Measurements from ENCODE around the gene RNU6-1. TPM values are rescaled to one million over a fixed set of nuclear protein-coding genes. Genes with fewer than 3 reads are reported as not detected.

The RNU6-1 gene
- total RNA-seq (not detected in 2 replicates), polyA plus RNA-seq (not detected in 2 replicates), polyA minus RNA-seq (not detected in 2 replicates), Bru-seq, nascent RNA (not detected), BruChase-seq, experiment 1, labeled RNA remaining after a 6-hour chase (not detected), BruChase-seq, experiment 2, labeled RNA remaining after a 2-hour chase (not detected)
- polyA plus RNA-seq (2011; cell fraction: cytosol; rRNA removed): not detected in 2 replicates
- not detected in 2 replicates for polyA plus RNA-seq (2011; cell fraction: nucleus; rRNA removed)
- polyA plus RNA-seq (2012): not detected in 2 replicates
- polyA minus RNA-seq (2011; cell fraction: cytosol; rRNA and poly(A)+ RNA removed): 1,914 TPM
- not detected in 2 replicates for polyA minus RNA-seq (2011; cell fraction: nucleus; rRNA and poly(A)+ RNA removed)
- long read RNA-seq, partial matches to known transcripts: 0 of 2 reads
- long read RNA-seq, other reads (novel, unspliced or antisense): 0 of 2 reads

- peak within 1 kb of the TSS; percentile 86 for H3K9ac ChIP-seq (replicated peaks; ENCODE audit: extremely low read depth, insufficient read depth, low read length)
- H3K4me2 ChIP-seq (ENCODE audit: insufficient read depth, low read length): peak within 1 kb of the TSS; percentile 72
- H3K9me1 ChIP-seq (replicated peaks; ENCODE audit: control insufficient read depth, extremely low read depth, insufficient read depth, low read length): no peaks in the 10 kb centered on the region
- FAIRE-seq: peak; percentile 93
- H3K4me3 ChIP-seq (replicated peaks in 1 of 3; ENCODE audit: insufficient read depth in 1 of 3, low read depth in 1 of 3, low read length in 3 of 3): peak within 1 kb of the TSS; percentile 69 to 80 (median 75)
- BruUV-seq (replicated peaks): no TSS peak
- no peaks in the 10 kb centered on the region for H3K79me2 ChIP-seq (ENCODE audit: control insufficient read depth, insufficient read depth, low read length)
- no peaks in the 10 kb centered on the region for H4K20me1 ChIP-seq (replicated peaks; ENCODE audit: control insufficient read depth, extremely low read depth, insufficient read depth, low read length)
- peak within 1 kb of the TSS; percentile 94 for H2AFZ ChIP-seq (ENCODE audit: low read depth, low read length)
- peak; percentile 85 for TF ChIP-seq POLR2AphosphoS5 (IDR thresholded peaks at IDR 0.05; ENCODE audit: insufficient read depth, low read depth, low read length)
- TF ChIP-seq FOS (IDR thresholded peaks at IDR 0.05; ENCODE audit: borderline replicate concordance, insufficient read depth, low read length): no peak
- TF ChIP-seq GATA2 (IDR thresholded peaks at IDR 0.05; ENCODE audit: insufficient read depth, insufficient read length, low read depth, low read length): no peak
- TF ChIP-seq MAX (IDR thresholded peaks at IDR 0.05; ENCODE audit: insufficient read depth, insufficient read length): peak; percentile 96
- TF ChIP-seq POLR2A (IDR thresholded peaks at IDR 0.05; ENCODE audit: low read depth, low read length): peak; percentile 85
- TF ChIP-seq, protein P1, sequence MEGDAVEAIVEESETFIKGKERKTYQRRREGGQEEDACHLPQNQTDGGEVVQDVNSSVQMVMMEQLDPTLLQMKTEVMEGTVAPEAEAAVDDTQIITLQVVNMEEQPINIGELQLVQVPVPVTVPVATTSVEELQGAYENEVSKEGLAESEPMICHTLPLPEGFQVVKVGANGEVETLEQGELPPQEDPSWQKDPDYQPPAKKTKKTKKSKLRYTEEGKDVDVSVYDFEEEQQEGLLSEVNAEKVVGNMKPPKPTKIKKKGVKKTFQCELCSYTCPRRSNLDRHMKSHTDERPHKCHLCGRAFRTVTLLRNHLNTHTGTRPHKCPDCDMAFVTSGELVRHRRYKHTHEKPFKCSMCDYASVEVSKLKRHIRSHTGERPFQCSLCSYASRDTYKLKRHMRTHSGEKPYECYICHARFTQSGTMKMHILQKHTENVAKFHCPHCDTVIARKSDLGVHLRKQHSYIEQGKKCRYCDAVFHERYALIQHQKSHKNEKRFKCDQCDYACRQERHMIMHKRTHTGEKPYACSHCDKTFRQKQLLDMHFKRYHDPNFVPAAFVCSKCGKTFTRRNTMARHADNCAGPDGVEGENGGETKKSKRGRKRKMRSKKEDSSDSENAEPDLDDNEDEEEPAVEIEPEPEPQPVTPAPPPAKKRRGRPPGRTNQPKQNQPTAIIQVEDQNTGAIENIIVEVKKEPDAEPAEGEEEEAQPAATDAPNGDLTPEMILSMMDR (IDR thresholded peaks at IDR 0.05; ENCODE audit: extremely low read depth in 1 of 2, insufficient read depth in 1 of 2, low read depth in 1 of 2, low read length in 2 of 2): no peak
- peak; percentile 6 for TF ChIP-seq MYC (IDR thresholded peaks at IDR 0.05; ENCODE audit: low read depth, low read length)
- H3K27ac ChIP-seq (ENCODE audit: insufficient read depth, low read depth, low read length): peak within 1 kb of the TSS; percentile 82
- dilution Hi-C loops (cut with MboI; ENCODE audit: extremely low pct_ligation_motif_present, low sequenced_read_pairs): no loop called here
- POLR2A ChIA-PET: no interaction called here
- H3K36me3 ChIP-seq (ENCODE audit: control insufficient read depth in 2 of 2, extremely low read depth in 1 of 2, insufficient read depth in 2 of 2, low read length in 2 of 2): no peaks in the 10 kb centered on the region
- DNase-seq (ENCODE audit: low read depth, low spot score): peak; percentile 93
- peaks cover 25% of the 10 kb centered on the region for H3K4me1 ChIP-seq (ENCODE audit: control insufficient read depth, extremely low read depth, insufficient read depth, low read length)
- intact Hi-C loops (cut with micrococcal nuclease): loop anchor here (1.0 to 5.0 kb wide), 4 partner anchors 298 to 583 kb away; partner anchors contain the start of genes C15orf61 and MAP2K5
- H3K9me3 ChIP-seq (replicated peaks; ENCODE audit: control insufficient read depth, insufficient read depth, low read length): no peaks in the 10 kb centered on the region
- CTCF ChIA-PET: interaction anchor here (0.6 to 2.0 kb wide), 7 partner anchors 8 to 396 kb away, joined by 3 to 12 read pairs (median 6); no protein-coding TSS in a partner anchor
- H3K27me3 ChIP-seq (ENCODE audit: control insufficient read depth in 2 of 2, insufficient read depth in 2 of 2, low read length in 2 of 2): peaks cover 19 to 23% of the 10 kb centered on the region in 2 experiments
These were observed at the start of gene RNU6-1 for GRCh38 chr15:67839929-67840748. Gene RNU6-1 (minus strand): TSS chr15:67840045.

All from endothelial cell of umbilical vein (primary cell).